AG08396 (cell line): ENCODE results near the gene ERAP2.

Experiments
- DNase-seq: peaks from one replicate; pipeline ENCODE4 v3.0.0; 2012; ENCODE audit warnings: low spot score, mixed read lengths

ERAP2 gene

DNA sequence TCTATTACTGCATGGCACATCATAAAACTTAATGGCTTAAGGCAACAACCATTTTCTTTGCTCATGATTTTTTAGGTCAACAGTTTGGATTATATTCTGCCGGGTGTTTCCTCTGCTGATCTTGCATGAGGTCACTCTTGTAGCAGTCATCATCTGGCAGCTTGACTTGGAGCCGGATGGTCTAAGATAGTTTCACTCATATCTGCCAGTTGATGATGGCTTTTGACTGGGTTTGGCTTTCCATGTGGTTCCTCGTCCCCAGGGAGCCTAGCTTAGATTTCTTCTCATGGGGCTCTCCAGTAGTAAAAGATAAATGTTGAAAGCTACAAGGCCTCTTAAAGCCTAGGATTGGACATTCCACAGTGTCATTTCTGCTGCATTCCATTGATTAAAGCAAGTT is 87.0 kb downstream of the ERAP2 start:
- DNase-seq = peak; percentile 62

DNA sequence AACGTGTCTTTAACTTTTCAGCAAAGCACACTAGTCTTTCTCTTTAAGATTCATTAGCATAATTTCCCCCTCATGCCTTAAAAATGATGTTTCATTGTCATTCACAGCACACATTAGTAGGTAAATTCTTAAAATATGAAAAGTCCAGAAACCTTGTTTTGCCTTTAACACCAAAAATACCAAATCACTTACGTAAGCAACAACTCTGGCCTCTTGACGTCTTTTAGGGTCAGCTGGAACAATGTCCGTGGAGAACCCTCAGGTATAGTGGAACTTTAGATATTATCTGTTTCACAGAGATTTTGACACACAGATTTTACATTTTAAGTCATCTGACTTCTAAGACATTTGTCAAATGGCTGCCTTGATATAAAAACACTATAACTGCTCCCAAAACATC is 90.5 kb downstream of the ERAP2 start:
- DNase-seq = no peak

DNA sequence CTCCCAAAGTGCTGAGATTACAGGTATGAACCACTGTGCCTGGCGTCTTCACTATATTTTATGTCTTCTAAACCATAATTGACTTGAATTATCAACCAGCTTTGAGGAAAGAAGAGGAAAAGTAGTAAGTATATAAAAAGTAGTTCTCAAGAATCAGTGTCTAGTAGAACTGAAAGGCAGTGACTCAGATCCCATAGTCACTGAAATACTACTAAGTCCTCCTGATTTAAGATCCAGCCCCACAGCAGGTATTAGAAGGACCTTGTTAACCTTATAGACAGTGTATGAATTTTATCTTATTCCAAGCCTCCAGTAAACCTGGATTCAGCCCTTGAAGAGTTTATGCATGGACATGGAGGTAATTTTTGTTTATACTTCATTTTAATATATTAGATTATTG is 91.1 kb downstream of the ERAP2 start:
- no peak for DNase-seq

DNA sequence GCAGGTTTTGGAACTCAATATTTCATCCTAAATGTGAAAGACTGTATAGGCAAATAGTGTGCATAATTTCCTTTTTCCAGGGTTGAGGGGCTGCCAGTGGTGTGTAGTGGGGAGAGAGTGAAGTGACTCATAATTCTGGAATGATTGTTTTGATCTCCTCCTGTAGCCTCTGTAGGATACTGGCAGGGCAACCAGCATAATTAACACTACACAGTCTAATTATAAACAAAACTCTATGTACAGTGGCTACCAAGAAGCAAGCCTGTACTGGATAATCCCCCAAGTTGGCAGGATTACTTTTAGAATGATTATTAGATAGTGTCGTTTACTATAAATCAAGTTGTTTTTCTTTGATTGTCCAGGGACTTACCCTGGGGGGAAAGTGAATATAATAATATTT is 91.8 kb downstream of the ERAP2 start:
- peak; percentile 38 for DNase-seq

DNA sequence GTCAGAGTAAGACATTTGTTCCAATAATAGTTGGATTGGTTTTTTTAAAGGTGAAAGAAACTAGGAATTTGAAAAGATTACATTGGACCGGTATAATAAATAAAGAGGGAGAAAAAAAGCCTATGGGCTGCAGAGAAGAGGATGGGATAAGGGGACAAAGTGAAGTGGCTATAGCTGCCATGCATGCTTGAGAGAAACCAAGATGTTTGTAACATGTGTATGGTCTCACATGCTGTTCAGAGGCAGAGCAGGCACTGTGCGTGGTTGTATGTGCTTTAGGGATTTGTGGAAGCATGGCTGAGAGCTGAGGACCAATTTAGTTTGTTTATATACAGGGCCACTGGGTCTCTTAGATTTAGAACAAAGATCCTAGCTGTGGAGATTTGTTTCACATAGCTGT is 92.3 kb downstream of the ERAP2 start:
- no peak for DNase-seq
